Transverse colon (tissue), 4 donors: Measurements from ENCODE around the gene CENPK.

Experiments
- CTCF ChIP-seq, 5 experiments: fragments of 200-600 bp in 3 of 5; fragments of 450-650 bp in 2 of 5; sonication (generic) in 3 of 5; IDR thresholded peaks; 1 replicate in 2 of 5; 2 replicates in 3 of 5; pipeline ENCODE4 v1.5.1; 2016 to 2017; ENCODE audit warnings: antibody characterized with exemption in 5 of 5, inconsistent platforms in 3 of 5, mild to moderate bottlenecking in 2 of 5, moderate library complexity in 1 of 5
- POLR2A ChIP-seq: fragments of 450-650 bp; IDR thresholded peaks from one replicate; pipeline ENCODE4 v1.6.1; 2016; ENCODE audit warnings: antibody characterized with exemption, mild to moderate bottlenecking, moderate library complexity
- POLR2AphosphoS5 ChIP-seq, 3 donors: sonication (generic); formaldehyde crosslinking; IDR thresholded peaks; one replicate each; pipeline ENCODE4 v1.6.1; 2016; ENCODE audit warnings: antibody characterized with exemption in 3 of 3

GRCh38 chr5:65530904-65531303, 32.1 kb downstream of the CENPK start:
- TF ChIP-seq POLR2A (no peak), CTCF (IDR thresholded peaks at IDR 0.05) (no peak), POLR2AphosphoS5 (IDR thresholded peaks at IDR 0.05) (no peak)
